CD4-positive, alpha-beta memory T cell (primary cell): ENCODE results near the gene VAV2. TPM values are rescaled to one million over a fixed set of nuclear protein-coding genes. Genes with fewer than 3 reads are reported as not detected.
A peak's percentile ranks its signal among the peaks of the same experiment; 100 is the strongest.

Experiments
- CTCF ChIA-PET: fragments of 350-600 bp; sonication (Branson Sonifier 250); formaldehyde crosslinking; loops from one replicate; lab custom pipeline; 2021; ENCODE audit warnings: inconsistent platforms; ENCODE audit not compliant: partially characterized antibody; lab: Charles Lee
- POLR2A ChIA-PET: fragments of 350-600 bp; sonication (Branson Sonifier 250); formaldehyde crosslinking; loops from one replicate; lab custom pipeline; 2021; ENCODE audit not compliant: partially characterized antibody; lab: Charles Lee
- DNase-seq, 5 donors: peaks; one replicate each; pipeline versions ENCODE4 v3.0.0 to v3.0.0-alpha.2; 2020 to 2022; ENCODE audit warnings: mixed read lengths in 1 of 5
- H3K27ac ChIP-seq: one replicate; pipeline ENCODE4 v1.7.0; 2013; ENCODE audit warnings: low read depth, low read length
- H3K27me3 ChIP-seq: 2 replicates; pipeline ENCODE4 v1.7.0; 2013; ENCODE audit warnings: mild to moderate bottlenecking, low read length, moderate library complexity; ENCODE audit not compliant: insufficient read depth
- H3K36me3 ChIP-seq: 2 replicates; pipeline ENCODE4 v1.7.0; 2013; ENCODE audit warnings: mild to moderate bottlenecking, low read length, moderate library complexity; ENCODE audit not compliant: insufficient read depth
- H3K4me1 ChIP-seq: 2 replicates; pipeline ENCODE4 v1.7.0; 2013; ENCODE audit warnings: mild to moderate bottlenecking, low read length, moderate library complexity; ENCODE audit not compliant: insufficient read depth
- H3K4me3 ChIP-seq, 2 donors: one replicate each; pipeline ENCODE4 v1.7.0; 2013; ENCODE audit warnings: low read length in 2 of 2, mild to moderate bottlenecking in 1 of 2
- H3K9me3 ChIP-seq, 2 donors: one replicate each; pipeline ENCODE4 v1.7.0; 2013; ENCODE audit warnings: low read length in 2 of 2, control low read depth in 1 of 2; ENCODE audit not compliant: control insufficient read depth in 1 of 2
- H3K27ac Mint-ChIP-seq, 7 donors: one replicate each; pipeline ENCODE4 v1.8.0; 2020 to 2021; ENCODE audit warnings: mixed read lengths in 7 of 7, mild to moderate bottlenecking in 6 of 7, inconsistent platforms in 3 of 7, moderate library complexity in 3 of 7
- H3K27me3 Mint-ChIP-seq, 2 donors: one replicate each; pipeline ENCODE4 v1.8.0; 2020 to 2021; ENCODE audit warnings: mixed read lengths in 2 of 2
- H3K36me3 Mint-ChIP-seq, 2 donors: one replicate each; pipeline ENCODE4 v1.8.0; 2020 to 2021; ENCODE audit warnings: mixed read lengths in 2 of 2, inconsistent platforms in 1 of 2, mild to moderate bottlenecking in 1 of 2
- H3K4me1 Mint-ChIP-seq, 4 donors: one replicate each; pipeline ENCODE4 v1.8.0; 2020 to 2021; ENCODE audit warnings: mixed read lengths in 4 of 4, mild to moderate bottlenecking in 1 of 4
- H3K4me3 Mint-ChIP-seq, 8 donors: one replicate each; pipeline ENCODE4 v1.8.0; 2020 to 2021; ENCODE audit warnings: mixed read lengths in 8 of 8, mild to moderate bottlenecking in 7 of 8, moderate library complexity in 6 of 8, inconsistent platforms in 3 of 8
- H3K9me3 Mint-ChIP-seq, 8 donors: one replicate each; pipeline ENCODE4 v1.8.0; 2020 to 2021; ENCODE audit warnings: mixed read lengths in 8 of 8, mild to moderate bottlenecking in 5 of 8, inconsistent platforms in 3 of 8, moderate library complexity in 1 of 8
- intact Hi-C: fragments of 100-400 bp; cut with micrococcal nuclease; formaldehyde crosslinking; loops from one replicate; pipeline ENCODE4 v1.15.1; 2023
- polyA plus RNA-seq, 2 donors: library from polyadenylated mRNA; unstranded; fragments of 300-500 nt; fragmentation: Illumina TruSeq; gene quantifications; one replicate each; pipeline ENCODE4 v1.2.3, GENCODE V29; 2021
- total RNA-seq, 2 experiments: library from RNA; stranded (reverse); gene quantifications; one replicate each; pipeline ENCODE4 v1.2.3, GENCODE V29; 2021

The VAV2 gene
- total and polyA plus RNA-seq, 4 experiments from 2014 or later = 0.26 to 3.0 (median 1.0) TPM

GRCh38 chr9:133973791-133974630 is 18.1 kb downstream of the VAV2 start:
- Mint-ChIP-seq H3K27me3 (no peaks in the 10 kb centered on the region), H3K4me3 (no peak overlapping the region), H3K36me3 (no peaks in the 10 kb centered on the region), H3K27ac (no peak overlapping the region), H3K9me3 (no peaks in the 10 kb centered on the region), H3K4me1 (peaks cover 0 to 4% (median 0%) of the 10 kb centered on the region in 4 donors)
- POLR2A ChIA-PET = no interaction called here
- no peak for DNase-seq
- H3K4me3 ChIP-seq = no peak overlapping the region
- H3K27me3 ChIP-seq = no peaks in the 10 kb centered on the region
- H3K9me3 ChIP-seq = no peaks in the 10 kb centered on the region
- CTCF ChIA-PET = no interaction called here
- H3K4me1 ChIP-seq = no peaks in the 10 kb centered on the region
- intact Hi-C loops = no loop called here
- H3K27ac ChIP-seq = no peak overlapping the region
- H3K36me3 ChIP-seq = no peaks in the 10 kb centered on the region

DNA sequence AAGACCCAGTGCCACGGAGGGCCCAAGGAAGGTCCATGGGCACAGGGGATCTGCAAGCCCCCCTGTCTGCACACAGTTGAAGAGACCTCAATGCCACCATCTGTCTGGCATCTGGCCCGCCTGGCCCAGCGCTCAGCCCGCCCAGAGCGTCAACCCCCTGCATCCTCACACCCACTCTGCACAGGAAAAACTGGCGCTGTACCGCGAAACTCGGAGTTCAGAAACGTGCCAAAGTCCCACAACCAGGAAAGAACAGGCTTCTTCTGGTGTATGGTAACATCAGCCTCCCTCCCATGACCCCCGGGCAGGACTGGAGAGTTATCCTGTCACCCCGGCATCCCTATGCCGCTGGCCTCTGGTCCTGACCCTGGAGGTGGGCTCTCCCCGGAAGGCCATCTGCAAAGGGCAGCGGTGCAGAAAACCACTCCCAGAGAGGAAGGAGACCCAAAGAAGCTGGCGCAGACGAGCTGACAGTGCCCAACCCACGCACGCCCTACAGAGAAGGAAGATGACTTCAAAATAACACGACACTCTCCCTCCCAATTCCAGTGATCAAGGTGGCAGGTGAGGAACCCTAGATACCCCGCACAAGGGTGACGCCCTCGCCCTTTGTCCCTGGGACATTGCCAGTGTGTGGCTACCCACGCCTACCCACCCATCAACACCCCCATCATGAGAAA is 18.9 kb downstream of the VAV2 start:
- peaks cover 0 to 4% (median 0%) of the 10 kb centered on the region in 4 donors for H3K4me1 Mint-ChIP-seq
- no peaks in the 10 kb centered on the region for H3K4me1 ChIP-seq
- CTCF ChIA-PET = no interaction called here

GRCh38 chr9:133971981-133972941 is 19.9 kb downstream of the VAV2 start:
- Histone ChIP-seq H3K9me3 (no peaks in the 10 kb centered on the region), H3K4me3 (no peak overlapping the region), H3K27ac (no peak overlapping the region), H3K27me3 (no peaks in the 10 kb centered on the region), H3K36me3 (no peaks in the 10 kb centered on the region), H3K4me1 (no peaks in the 10 kb centered on the region)
- H3K36me3 Mint-ChIP-seq = no peaks in the 10 kb centered on the region
- no peak for DNase-seq
- H3K9me3 Mint-ChIP-seq = no peaks in the 10 kb centered on the region
- ChIA-PET POLR2A (no interaction called here), CTCF (no interaction called here)
- H3K27me3 Mint-ChIP-seq = no peaks in the 10 kb centered on the region
- H3K27ac Mint-ChIP-seq = peak overlapping the region in 1 of 7 donors; percentile 66
- intact Hi-C loops = no loop called here
- peaks cover 0 to 4% (median 1%) of the 10 kb centered on the region in 4 donors for H3K4me1 Mint-ChIP-seq
- H3K4me3 Mint-ChIP-seq = no peak overlapping the region

More for the DNA sequence above, 18.9 kb downstream of the VAV2 start:
- peak overlapping the region in 1 of 7 donors; percentile 23 for H3K27ac Mint-ChIP-seq
- H3K9me3 Mint-ChIP-seq = no peaks in the 10 kb centered on the region
- Histone ChIP-seq H3K27me3 (no peaks in the 10 kb centered on the region), H3K4me3 (no peak overlapping the region), H3K9me3 (no peaks in the 10 kb centered on the region), H3K27ac (no peak overlapping the region), H3K36me3 (no peaks in the 10 kb centered on the region)
- no peak for DNase-seq
- POLR2A ChIA-PET = no interaction called here
- intact Hi-C loops = no loop called here
- H3K36me3 Mint-ChIP-seq = no peaks in the 10 kb centered on the region
- no peaks in the 10 kb centered on the region for H3K27me3 Mint-ChIP-seq
- no peak overlapping the region for H3K4me3 Mint-ChIP-seq

GRCh38 chr9:133971121-133971951 is 20.8 kb downstream of the VAV2 start:
- no peaks in the 10 kb centered on the region for H3K4me1 ChIP-seq
- H3K27me3 Mint-ChIP-seq = no peaks in the 10 kb centered on the region
- H3K9me3 ChIP-seq = no peaks in the 10 kb centered on the region
- H3K27ac Mint-ChIP-seq = no peak overlapping the region
- no peak overlapping the region for H3K4me3 Mint-ChIP-seq
- H3K27me3 ChIP-seq = no peaks in the 10 kb centered on the region
- H3K9me3 Mint-ChIP-seq = no peaks in the 10 kb centered on the region
- ChIA-PET CTCF (no interaction called here), POLR2A (no interaction called here)
- H3K4me1 Mint-ChIP-seq = peaks cover 2 to 5% (median 4%) of the 10 kb centered on the region in 4 donors
- intact Hi-C loops = no loop called here
- no peaks in the 10 kb centered on the region for H3K36me3 Mint-ChIP-seq
- DNase-seq = no peak
- H3K4me3 ChIP-seq = no peak overlapping the region
- no peak overlapping the region for H3K27ac ChIP-seq
- no peaks in the 10 kb centered on the region for H3K36me3 ChIP-seq

DNA sequence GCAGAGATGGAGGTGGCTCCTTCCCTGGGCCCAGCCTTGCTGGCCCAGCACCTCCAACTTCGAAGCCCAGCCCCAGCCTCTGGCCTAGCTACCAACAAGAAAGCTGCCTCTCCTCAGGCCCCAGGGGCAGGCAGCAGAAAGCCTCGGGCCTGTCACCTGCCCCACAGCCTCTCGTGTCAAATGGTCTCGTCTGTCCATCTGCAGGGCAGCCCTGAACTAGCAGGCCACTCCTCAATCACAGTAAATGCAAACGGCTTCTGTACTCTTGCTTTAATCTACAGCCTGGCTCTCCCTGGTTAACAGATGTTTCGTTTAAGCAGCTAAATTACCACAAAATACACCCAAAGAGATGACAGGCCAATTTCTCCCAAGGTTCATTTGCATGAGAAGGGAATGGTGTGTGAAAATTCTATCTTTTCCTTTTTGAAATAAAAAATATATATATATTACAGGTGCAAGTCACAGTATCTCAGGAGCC is 21.5 kb downstream of the VAV2 start:
- Mint-ChIP-seq H3K4me3 (no peak overlapping the region), H3K36me3 (no peaks in the 10 kb centered on the region)
- intact Hi-C loops = no loop called here

DNA sequence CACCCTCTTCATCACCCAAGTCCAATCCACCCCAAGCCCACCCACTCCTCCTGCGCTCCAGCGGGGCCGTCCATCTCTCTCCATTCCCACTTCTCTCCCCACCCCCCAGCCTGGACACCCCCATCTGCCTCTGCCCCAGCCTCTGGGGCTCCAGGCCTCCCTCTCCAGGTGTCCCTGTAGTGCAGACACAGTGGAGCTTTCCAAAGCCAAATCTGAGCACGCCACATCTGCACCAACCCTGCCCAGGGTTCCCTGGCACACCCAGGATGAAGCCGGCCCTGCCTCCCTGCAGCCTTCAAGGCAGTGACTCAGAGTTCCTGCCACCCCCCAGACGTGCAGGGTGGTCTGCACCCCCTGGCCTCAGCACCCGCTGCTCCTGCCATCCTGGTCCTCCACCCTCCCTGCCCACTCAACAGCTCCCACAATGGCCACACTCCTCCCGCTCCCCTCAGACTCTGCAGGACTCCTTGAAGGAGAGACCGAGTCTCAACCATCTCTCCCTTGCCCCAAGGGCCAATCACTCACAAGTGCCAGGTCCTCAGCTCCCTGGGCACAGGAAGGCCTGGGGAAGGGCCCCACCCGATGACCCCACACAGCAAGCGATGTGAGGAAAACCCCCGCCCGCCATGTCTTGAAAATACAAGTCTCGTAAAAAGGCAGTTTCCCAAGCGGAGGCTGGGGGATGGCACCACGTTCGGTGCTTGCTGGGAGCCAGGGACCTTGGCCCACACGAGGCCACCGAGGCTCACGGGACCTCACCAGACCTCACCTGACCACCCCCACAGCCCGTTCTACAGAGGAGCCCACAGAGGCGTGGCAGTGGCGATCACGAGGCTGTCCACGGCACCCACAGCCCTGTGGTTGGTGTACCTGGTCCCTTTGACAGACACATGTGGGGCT is 22.2 kb downstream of the VAV2 start:
- H3K4me3 Mint-ChIP-seq = no peak overlapping the region
- no peaks in the 10 kb centered on the region for H3K27me3 Mint-ChIP-seq
- H3K27me3 ChIP-seq = no peaks in the 10 kb centered on the region
- H3K27ac ChIP-seq = no peak overlapping the region
- H3K36me3 Mint-ChIP-seq = peaks cover 0 to under 1% of the 10 kb centered on the region in 2 donors
- no peak for DNase-seq
- POLR2A ChIA-PET = no interaction called here
- H3K4me1 ChIP-seq = no peaks in the 10 kb centered on the region
- peaks cover 2 to 9% (median 4%) of the 10 kb centered on the region in 4 donors for H3K4me1 Mint-ChIP-seq
- H3K9me3 Mint-ChIP-seq = peaks cover 0 to 14% (median 3%) of the 10 kb centered on the region in 8 donors
- no peak overlapping the region for H3K27ac Mint-ChIP-seq
- intact Hi-C loops = no loop called here
- no peaks in the 10 kb centered on the region for H3K36me3 ChIP-seq
- H3K9me3 ChIP-seq = no peaks in the 10 kb centered on the region
- CTCF ChIA-PET = no interaction called here
- H3K4me3 ChIP-seq = no peak overlapping the region

More for the DNA sequence above, 21.5 kb downstream of the VAV2 start:
- ChIA-PET POLR2A (no interaction called here), CTCF (no interaction called here)
- Histone ChIP-seq H3K36me3 (no peaks in the 10 kb centered on the region), H3K9me3 (no peaks in the 10 kb centered on the region), H3K4me1 (no peaks in the 10 kb centered on the region), H3K4me3 (no peak overlapping the region), H3K27ac (no peak overlapping the region), H3K27me3 (no peaks in the 10 kb centered on the region)
- H3K27ac Mint-ChIP-seq = no peak overlapping the region
- no peak for DNase-seq
- H3K4me1 Mint-ChIP-seq = peaks cover 2 to 9% (median 4%) of the 10 kb centered on the region in 4 donors
- H3K27me3 Mint-ChIP-seq = no peaks in the 10 kb centered on the region
- H3K9me3 Mint-ChIP-seq = peaks cover 0 to 7% (median 2%) of the 10 kb centered on the region in 8 donors
